GM10266 (cell line): ENCODE results near the gene EXOC4.

ENCODE experiments used
- DNase-seq: peaks from one replicate; pipeline ENCODE4 v3.0.0; 2012; ENCODE audit errors: extremely low spot score
- CTCF ChIP-seq: IDR thresholded peaks from 2 replicates; pipeline ENCODE4 v1.5.1; 2012; ENCODE audit warnings: mild to moderate bottlenecking, low read depth; ENCODE audit not compliant: control insufficient read depth, insufficient read depth; ENCODE audit errors: missing control alignments

EXOC4 gene

GRCh38 chr7:133827707-133828623, 575.1 kb downstream of the EXOC4 start:
- DNase-seq = peak; percentile 17
- TF ChIP-seq CTCF = no peak

DNA sequence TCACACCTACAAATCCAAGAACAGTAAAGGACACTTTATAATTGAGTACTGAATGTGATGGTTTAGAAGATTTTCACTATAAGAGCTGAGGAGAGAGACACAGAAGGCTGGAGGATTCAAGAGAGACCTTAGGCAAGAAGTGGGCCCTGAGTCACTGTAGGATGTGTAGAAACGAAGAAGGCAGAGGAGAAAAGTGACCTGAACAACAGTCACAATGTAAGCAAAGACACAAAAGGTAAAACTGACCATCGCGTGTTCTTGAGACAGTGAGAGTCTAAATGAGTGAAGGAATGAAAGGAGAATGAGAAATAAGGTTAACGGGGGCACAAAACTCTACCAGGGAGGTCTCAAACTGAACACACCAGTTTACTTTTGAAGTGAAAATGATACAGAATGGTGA, 576.0 kb downstream of the EXOC4 start:
- DNase-seq = no peak
- no peak for TF ChIP-seq CTCF

GRCh38 chr7:133829336-133829897, 576.5 kb downstream of the EXOC4 start:
- no peak for DNase-seq
- no peak for TF ChIP-seq CTCF

GRCh38 chr7:133830081-133830480, 577.2 kb downstream of the EXOC4 start:
- DNase-seq = no peak
- TF ChIP-seq CTCF = no peak

DNA sequence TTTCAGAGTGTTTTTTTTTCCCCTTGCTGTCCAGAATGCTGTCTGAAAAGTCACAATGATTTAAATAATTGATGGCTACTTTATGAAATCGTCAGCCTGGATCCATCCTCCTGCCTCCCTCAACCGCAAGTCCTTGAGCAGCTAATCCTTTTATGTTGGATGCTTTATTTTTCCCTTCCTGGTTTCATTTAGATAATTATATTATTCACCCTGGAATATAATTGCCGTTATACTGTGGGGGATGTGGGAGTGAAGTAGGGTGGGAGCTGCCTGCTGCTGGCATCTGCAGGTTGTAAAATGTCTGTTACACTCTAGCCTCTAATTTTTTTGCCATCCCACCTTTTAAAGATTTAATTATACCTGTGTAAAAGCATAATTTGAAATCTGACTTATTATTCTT, 583.8 kb downstream of the EXOC4 start:
- no peak for TF ChIP-seq CTCF
- no peak for DNase-seq

- DNase-seq = no peak
- no peak for TF ChIP-seq CTCF
These were observed 584.3 kb downstream of the EXOC4 start for GRCh38 chr7:133837224-133837623.

- no peak for DNase-seq
- no peak for TF ChIP-seq CTCF
These were observed 586.2 kb downstream of the EXOC4 start for GRCh38 chr7:133839121-133839520.
